GM06990 (cell line): Measurements from ENCODE around the gene MTARC1.
A peak's percentile ranks its signal among the peaks of the same experiment; 100 is the strongest.

Experiments
- DNase-seq: peaks from one replicate; pipeline ENCODE4 v3.0.0-alpha.2; 2011; ENCODE audit not compliant: insufficient read length; ENCODE audit errors: extremely low read depth
- H3K27me3 ChIP-seq: replicated peaks from 2 replicates; pipeline ENCODE4 v1.6.0; 2011; ENCODE audit warnings: low read length; ENCODE audit not compliant: control insufficient read depth, insufficient read depth
- H3K36me3 ChIP-seq: 2 replicates; pipeline ENCODE4 v1.5.1; 2011; ENCODE audit warnings: low read length; ENCODE audit not compliant: control insufficient read depth, insufficient read depth
- H3K4me3 ChIP-seq: replicated peaks from 2 replicates; pipeline ENCODE4 v1.5.1; 2011; ENCODE audit warnings: low read depth, mild to moderate bottlenecking, control low read depth, low read length
- TF ChIP-seq, protein P1 (sequence below): IDR thresholded peaks from 2 replicates; pipeline ENCODE4 v1.5.1; 2011; ENCODE audit warnings: low read length, control low read depth, mild to moderate bottlenecking, inconsistent platforms; ENCODE audit not compliant: insufficient read depth, poor library complexity, severe bottlenecking

Gene MTARC1

DNA sequence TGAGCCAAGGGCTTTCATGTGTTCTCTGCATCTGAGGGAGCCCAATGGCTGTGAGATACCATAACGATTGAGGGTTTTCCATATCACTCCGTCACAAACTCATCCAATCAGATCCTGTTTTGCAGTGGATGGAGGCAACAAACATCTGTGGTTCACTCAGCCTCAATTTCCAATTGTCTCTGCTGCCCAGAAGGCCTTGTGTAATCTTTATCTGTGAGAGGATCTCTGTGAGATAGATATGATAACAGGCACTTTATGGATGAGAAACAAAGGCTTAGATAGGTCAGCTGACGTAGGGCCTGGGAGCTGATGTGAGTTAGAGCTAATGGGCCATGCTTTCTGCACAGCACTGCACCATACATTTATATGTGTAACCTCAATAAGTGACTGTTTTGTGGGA is 3.3 kb upstream of the MTARC1 start:
- Histone ChIP-seq H3K36me3 (peaks cover 1% of the 10 kb centered on the region; the same call in 1 of the 2 replicates), H3K4me3 (no peak overlapping the region), H3K27me3 (no peaks in the 10 kb centered on the region)
- no peak for DNase-seq
- TF ChIP-seq, protein P1, sequence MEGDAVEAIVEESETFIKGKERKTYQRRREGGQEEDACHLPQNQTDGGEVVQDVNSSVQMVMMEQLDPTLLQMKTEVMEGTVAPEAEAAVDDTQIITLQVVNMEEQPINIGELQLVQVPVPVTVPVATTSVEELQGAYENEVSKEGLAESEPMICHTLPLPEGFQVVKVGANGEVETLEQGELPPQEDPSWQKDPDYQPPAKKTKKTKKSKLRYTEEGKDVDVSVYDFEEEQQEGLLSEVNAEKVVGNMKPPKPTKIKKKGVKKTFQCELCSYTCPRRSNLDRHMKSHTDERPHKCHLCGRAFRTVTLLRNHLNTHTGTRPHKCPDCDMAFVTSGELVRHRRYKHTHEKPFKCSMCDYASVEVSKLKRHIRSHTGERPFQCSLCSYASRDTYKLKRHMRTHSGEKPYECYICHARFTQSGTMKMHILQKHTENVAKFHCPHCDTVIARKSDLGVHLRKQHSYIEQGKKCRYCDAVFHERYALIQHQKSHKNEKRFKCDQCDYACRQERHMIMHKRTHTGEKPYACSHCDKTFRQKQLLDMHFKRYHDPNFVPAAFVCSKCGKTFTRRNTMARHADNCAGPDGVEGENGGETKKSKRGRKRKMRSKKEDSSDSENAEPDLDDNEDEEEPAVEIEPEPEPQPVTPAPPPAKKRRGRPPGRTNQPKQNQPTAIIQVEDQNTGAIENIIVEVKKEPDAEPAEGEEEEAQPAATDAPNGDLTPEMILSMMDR: no peak

DNA sequence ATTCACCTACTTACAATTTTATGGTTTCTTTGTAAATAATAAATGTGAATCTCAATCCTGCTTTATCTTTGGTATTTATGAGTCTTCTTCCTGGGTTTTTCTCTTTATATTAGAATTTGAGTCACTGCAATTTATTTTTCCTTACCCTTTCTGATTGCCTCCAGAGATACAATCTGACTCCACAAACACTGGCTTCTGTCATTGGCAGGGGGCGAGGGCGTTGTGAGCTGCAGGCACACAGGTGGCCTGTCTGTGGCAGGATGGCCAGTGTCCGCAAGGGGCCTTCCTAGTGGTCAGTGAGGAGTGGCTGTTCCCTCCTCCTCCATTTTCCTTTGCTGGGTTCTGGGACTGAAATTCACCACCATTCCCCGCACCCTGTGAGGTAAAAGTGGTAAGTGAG is 2.0 kb upstream of the MTARC1 start:
- no peak overlapping the region for H3K4me3 ChIP-seq
- TF ChIP-seq, protein P1: no peak
- no peaks in the 10 kb centered on the region; the same call in 1 of the 2 replicates for H3K36me3 ChIP-seq
- H3K27me3 ChIP-seq: no peaks in the 10 kb centered on the region
- DNase-seq: no peak

GRCh38 chr1:220785166-220786056 is 1.3 kb upstream of the MTARC1 start:
- Histone ChIP-seq H3K27me3 (no peaks in the 10 kb centered on the region), H3K4me3 (no peak overlapping the region), H3K36me3 (no peaks in the 10 kb centered on the region; the same call in 1 of the 2 replicates)
- no peak for DNase-seq
- TF ChIP-seq, protein P1: no peak

DNA sequence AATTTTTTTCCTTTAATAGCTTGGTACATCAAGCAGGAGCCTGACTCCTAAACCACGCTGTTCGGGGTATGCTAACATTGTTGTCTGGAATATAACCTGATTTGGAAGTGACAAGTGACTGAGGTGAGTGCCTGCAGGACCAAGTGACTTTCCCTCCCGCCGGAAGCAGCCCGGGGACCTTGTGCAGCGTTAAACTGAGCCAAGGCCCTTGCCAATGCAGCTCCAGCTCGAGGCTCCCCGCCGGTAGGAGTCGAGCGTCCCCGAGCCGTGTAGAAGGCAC is 716 bp upstream of the MTARC1 start:
- TF ChIP-seq, protein P1: no peak
- Histone ChIP-seq H3K27me3 (no peaks in the 10 kb centered on the region), H3K4me3 (no peak overlapping the region), H3K36me3 (no peaks in the 10 kb centered on the region; the same call in 1 of the 2 replicates)
- no peak for DNase-seq

- peak overlapping the region; percentile 45 for H3K4me3 ChIP-seq
- DNase-seq: no peak
- H3K27me3 ChIP-seq: no peaks in the 10 kb centered on the region
- TF ChIP-seq, protein P1: no peak
- H3K36me3 ChIP-seq: no peaks in the 10 kb centered on the region; the same call in 1 of the 2 replicates
These were observed 431 bp downstream of the MTARC1 start for GRCh38 chr1:220787069-220787619.

- TF ChIP-seq, protein P1: no peak
- DNase-seq: no peak
These were observed 2.2 kb downstream of the MTARC1 start for GRCh38 chr1:220788900-220789299.

More at GRCh38 chr1:220788900-220789299, 2.2 kb downstream of the MTARC1 start:
- no peak overlapping the region for H3K4me3 ChIP-seq
- H3K36me3 ChIP-seq: no peaks in the 10 kb centered on the region; the same call in 1 of the 2 replicates
- H3K27me3 ChIP-seq: no peaks in the 10 kb centered on the region
